BE2C (cell line): Measurements from ENCODE around the gene CPS1.

Experiments
- DNase-seq: peaks from one replicate; pipeline ENCODE4 v3.0.0-alpha.2; 2020
- H3K27me3 ChIP-seq: fragments of 250-450 bp; sonication (Bioruptor Pico); 2 replicates; pipeline ENCODE4 v1.5.1; 2020; ENCODE audit warnings: mild to moderate bottlenecking
- H3K36me3 ChIP-seq: fragments of 250-450 bp; sonication (Bioruptor Pico); 2 replicates; pipeline ENCODE4 v1.5.1; 2020; ENCODE audit warnings: mild to moderate bottlenecking
- H3K4me1 ChIP-seq: fragments of 250-450 bp; sonication (Bioruptor Pico); 2 replicates; pipeline ENCODE4 v1.5.1; 2020
- H3K4me3 ChIP-seq: 2 replicates; pipeline ENCODE4 v1.5.1; 2011; ENCODE audit warnings: low read depth, low read length
- H3K9me3 ChIP-seq: fragments of 250-450 bp; sonication (Bioruptor Pico); 2 replicates; pipeline ENCODE4 v1.5.1; 2020
- TF ChIP-seq, protein P1 (sequence below): IDR thresholded peaks from 2 replicates; pipeline ENCODE4 v1.5.1; 2012; ENCODE audit warnings: mild to moderate bottlenecking, low read depth, low read length

The CPS1 gene

DNA sequence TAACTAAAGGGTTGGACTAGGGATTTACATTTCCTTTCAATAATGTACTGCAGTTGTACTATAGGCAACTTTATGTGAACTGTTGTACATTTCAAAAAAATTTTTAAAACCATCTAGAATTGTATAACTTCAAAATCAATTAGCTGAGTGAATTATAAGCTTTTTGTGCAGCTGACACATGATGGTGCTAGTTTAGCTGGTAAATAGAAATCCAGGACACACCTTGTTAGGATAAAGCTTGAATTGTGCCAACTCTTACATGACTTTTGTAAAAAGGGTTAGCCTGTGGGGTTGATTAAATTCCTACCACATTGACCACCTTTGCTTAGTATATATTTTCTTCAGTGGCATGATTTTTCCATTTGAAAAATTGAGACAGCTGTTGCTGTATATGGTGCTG, 104.4 kb downstream of the CPS1 start:
- no peaks in the 10 kb centered on the region for H3K9me3 ChIP-seq
- DNase-seq = no peak
- no peaks in the 10 kb centered on the region for H3K36me3 ChIP-seq
- no peaks in the 10 kb centered on the region for H3K27me3 ChIP-seq
- no peaks in the 10 kb centered on the region for H3K4me1 ChIP-seq
- TF ChIP-seq, protein P1, sequence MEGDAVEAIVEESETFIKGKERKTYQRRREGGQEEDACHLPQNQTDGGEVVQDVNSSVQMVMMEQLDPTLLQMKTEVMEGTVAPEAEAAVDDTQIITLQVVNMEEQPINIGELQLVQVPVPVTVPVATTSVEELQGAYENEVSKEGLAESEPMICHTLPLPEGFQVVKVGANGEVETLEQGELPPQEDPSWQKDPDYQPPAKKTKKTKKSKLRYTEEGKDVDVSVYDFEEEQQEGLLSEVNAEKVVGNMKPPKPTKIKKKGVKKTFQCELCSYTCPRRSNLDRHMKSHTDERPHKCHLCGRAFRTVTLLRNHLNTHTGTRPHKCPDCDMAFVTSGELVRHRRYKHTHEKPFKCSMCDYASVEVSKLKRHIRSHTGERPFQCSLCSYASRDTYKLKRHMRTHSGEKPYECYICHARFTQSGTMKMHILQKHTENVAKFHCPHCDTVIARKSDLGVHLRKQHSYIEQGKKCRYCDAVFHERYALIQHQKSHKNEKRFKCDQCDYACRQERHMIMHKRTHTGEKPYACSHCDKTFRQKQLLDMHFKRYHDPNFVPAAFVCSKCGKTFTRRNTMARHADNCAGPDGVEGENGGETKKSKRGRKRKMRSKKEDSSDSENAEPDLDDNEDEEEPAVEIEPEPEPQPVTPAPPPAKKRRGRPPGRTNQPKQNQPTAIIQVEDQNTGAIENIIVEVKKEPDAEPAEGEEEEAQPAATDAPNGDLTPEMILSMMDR = no peak
- H3K4me3 ChIP-seq = no peak overlapping the region

DNA sequence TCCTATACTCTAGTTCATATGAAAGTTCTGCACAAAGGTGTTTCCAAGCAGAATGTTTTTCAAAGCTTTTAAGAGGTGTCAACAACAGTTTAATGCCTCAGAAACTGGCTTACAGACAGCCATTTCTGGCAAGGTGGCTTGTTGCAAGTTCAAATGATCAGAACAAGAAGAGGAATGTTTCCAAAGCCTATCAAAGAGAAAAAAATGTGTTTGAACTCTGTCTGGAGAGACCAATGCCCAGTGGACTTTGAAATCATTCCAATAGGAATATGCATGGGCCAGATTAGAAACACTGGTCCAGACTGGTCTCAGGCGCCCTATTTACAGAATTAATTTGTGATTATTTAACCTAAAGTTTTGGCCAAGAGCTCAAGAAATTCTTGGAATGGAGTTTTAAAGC, 106.2 kb downstream of the CPS1 start:
- no peaks in the 10 kb centered on the region for H3K27me3 ChIP-seq
- H3K4me1 ChIP-seq = peaks cover 5% of the 10 kb centered on the region; the same call in 1 of the 2 replicates
- DNase-seq = no peak
- no peaks in the 10 kb centered on the region for H3K9me3 ChIP-seq
- no peak overlapping the region for H3K4me3 ChIP-seq
- H3K36me3 ChIP-seq = no peaks in the 10 kb centered on the region
- TF ChIP-seq, protein P1 = no peak

DNA sequence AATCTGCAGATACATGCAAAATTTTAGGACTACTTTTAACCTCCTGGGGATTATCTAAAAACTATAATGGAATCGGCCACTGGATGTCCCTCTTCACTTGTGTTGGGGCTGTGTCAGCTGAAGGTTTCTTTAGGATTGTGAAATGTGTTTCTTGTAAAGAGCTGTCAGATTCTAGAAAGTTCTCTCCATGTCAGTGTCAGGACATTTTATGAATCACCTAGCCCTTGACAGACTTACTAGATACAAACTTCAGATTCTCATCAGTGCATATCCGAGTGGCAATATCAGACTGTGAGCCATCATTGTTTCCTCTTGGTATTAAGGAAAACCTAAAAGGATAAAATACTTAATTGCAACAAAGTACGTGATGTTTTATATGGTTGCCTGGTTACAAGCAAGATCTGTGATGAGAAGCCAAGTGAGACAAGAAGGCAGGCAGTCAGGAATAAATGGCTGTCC, 107.3 kb downstream of the CPS1 start:
- peak; percentile 30 for DNase-seq
- Histone ChIP-seq H3K27me3 (no peaks in the 10 kb centered on the region), H3K4me3 (no peak overlapping the region), H3K9me3 (no peaks in the 10 kb centered on the region), H3K36me3 (no peaks in the 10 kb centered on the region), H3K4me1 (peaks cover 7% of the 10 kb centered on the region; the same call in 1 of the 2 replicates)
- TF ChIP-seq, protein P1 = peak; percentile 70

GRCh38 chr2:210667711-210668110, 111.3 kb downstream of the CPS1 start:
- peaks cover 7% of the 10 kb centered on the region; the same call in 1 of the 2 replicates for H3K4me1 ChIP-seq
- no peak for DNase-seq

DNA sequence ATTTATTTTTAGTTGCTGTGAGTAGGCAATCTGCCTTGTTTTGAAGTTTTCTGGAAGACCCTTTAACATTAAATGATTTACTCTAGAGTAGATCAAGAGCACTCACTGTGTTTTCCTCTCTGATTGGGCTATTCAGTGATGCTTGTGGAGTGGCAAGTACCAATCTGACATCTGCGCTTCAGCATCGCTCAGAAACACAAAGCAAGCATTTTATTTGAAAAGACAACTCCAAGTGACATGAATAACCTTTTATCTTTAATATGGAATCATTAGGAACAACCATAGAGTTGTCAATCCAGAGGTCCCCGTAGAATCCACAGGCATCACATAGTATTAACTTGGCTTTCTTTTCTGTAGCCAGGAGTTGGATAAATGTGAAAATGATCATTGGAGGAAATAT, 114.7 kb downstream of the CPS1 start:
- Histone ChIP-seq H3K9me3 (no peaks in the 10 kb centered on the region), H3K4me3 (no peak overlapping the region), H3K36me3 (no peaks in the 10 kb centered on the region), H3K27me3 (no peaks in the 10 kb centered on the region), H3K4me1 (peaks cover 7% of the 10 kb centered on the region; the same call in 1 of the 2 replicates)
- no peak for DNase-seq
- TF ChIP-seq, protein P1 = no peak

More at GRCh38 chr2:210667711-210668110, 111.3 kb downstream of the CPS1 start:
- no peaks in the 10 kb centered on the region for H3K27me3 ChIP-seq
- H3K9me3 ChIP-seq = no peaks in the 10 kb centered on the region
- TF ChIP-seq, protein P1 = no peak
- H3K36me3 ChIP-seq = no peaks in the 10 kb centered on the region
- H3K4me3 ChIP-seq = no peak overlapping the region

- TF ChIP-seq, protein P1 = no peak
- no peak for DNase-seq
- H3K9me3 ChIP-seq = no peaks in the 10 kb centered on the region
- no peak overlapping the region for H3K4me3 ChIP-seq
- H3K27me3 ChIP-seq = no peaks in the 10 kb centered on the region
- H3K36me3 ChIP-seq = no peaks in the 10 kb centered on the region
- no peaks in the 10 kb centered on the region for H3K4me1 ChIP-seq
These were observed 116.7 kb downstream of the CPS1 start for GRCh38 chr2:210673117-210673516.
